ENCODE data around the gene DCP1A. TPM values are rescaled to one million over a fixed set of nuclear protein-coding genes. Genes with fewer than 3 reads are reported as not detected.

Gene DCP1A
- total and polyA plus RNA-seq, 2 experiments from 2014 or later: 20.4 to 34.5 TPM

GRCh38 chr3:53295410-53295809, 51.9 kb downstream of the DCP1A start:
- H2AFZ ChIP-seq: no peak overlapping the region
- 85% methylated on average over 1 of the region's 1 CpG for WGBS (ENCODE audit: low lambda C conversion rate, missing lambda C conversion rate)

GRCh38 chr3:53293867-53294266, 53.5 kb downstream of the DCP1A start:
- H3K4me3 ChIP-seq: no peak overlapping the region
- H3K9me3 ChIP-seq (ENCODE audit: low read depth): no peaks in the 10 kb centered on the region
- no peak for TF ChIP-seq EZH2phosphoT487 (IDR thresholded peaks at IDR 0.05; ENCODE audit: low read depth, severe bottlenecking, unreplicated experiment)
- no peak for TF ChIP-seq CTCF (IDR thresholded peaks at IDR 0.05; ENCODE audit: poor library complexity)
- no peak for TF ChIP-seq EZH2 (IDR thresholded peaks at IDR 0.05; ENCODE audit: borderline replicate concordance)
- no peaks in the 10 kb centered on the region for H3K27me3 ChIP-seq
- H4K20me1 ChIP-seq (ENCODE audit: insufficient read depth, poor library complexity, severe bottlenecking): no peaks in the 10 kb centered on the region
- no peaks in the 10 kb centered on the region for H3K9me2 ChIP-seq (replicated peaks; ENCODE audit: insufficient read depth)
- 84% methylated on average over 8 of the region's 8 CpGs for whole genome bisulfite sequencing (ENCODE audit: low lambda C conversion rate, missing lambda C conversion rate)
- no peak overlapping the region for H3K4me2 ChIP-seq
- no peak overlapping the region for H2AFZ ChIP-seq
- H3K4me1 ChIP-seq (ENCODE audit: insufficient read depth): no peaks in the 10 kb centered on the region
- no peaks in the 10 kb centered on the region for H3K79me2 ChIP-seq
- no peak for DNase-seq (ENCODE audit: low spot score)
- H3K27ac ChIP-seq: no peak overlapping the region
- no peaks in the 10 kb centered on the region for H3K36me3 ChIP-seq (replicated peaks; ENCODE audit: insufficient read depth, low read depth)

More at GRCh38 chr3:53295410-53295809, 51.9 kb downstream of the DCP1A start:
- no peaks in the 10 kb centered on the region for H4K20me1 ChIP-seq (ENCODE audit: insufficient read depth, poor library complexity, severe bottlenecking)
- no peaks in the 10 kb centered on the region for H3K9me2 ChIP-seq (replicated peaks; ENCODE audit: insufficient read depth)
- no peaks in the 10 kb centered on the region for H3K79me2 ChIP-seq
- no peaks in the 10 kb centered on the region for H3K9me3 ChIP-seq (ENCODE audit: low read depth)
- no peak overlapping the region for H3K4me3 ChIP-seq
- H3K4me1 ChIP-seq (ENCODE audit: insufficient read depth): no peaks in the 10 kb centered on the region
- H3K27ac ChIP-seq: no peak overlapping the region
- no peaks in the 10 kb centered on the region for H3K36me3 ChIP-seq (replicated peaks; ENCODE audit: insufficient read depth, low read depth)
- no peaks in the 10 kb centered on the region for H3K27me3 ChIP-seq
- no peak overlapping the region for H3K4me2 ChIP-seq
- DNase-seq (ENCODE audit: low spot score): no peak
- TF ChIP-seq EZH2 (IDR thresholded peaks at IDR 0.05; ENCODE audit: borderline replicate concordance) (no peak), CTCF (IDR thresholded peaks at IDR 0.05; ENCODE audit: poor library complexity) (no peak), EZH2phosphoT487 (IDR thresholded peaks at IDR 0.05; ENCODE audit: low read depth, severe bottlenecking, unreplicated experiment) (no peak)

- 76% methylated on average over 4 of the region's 4 CpGs for WGBS (ENCODE audit: low lambda C conversion rate, missing lambda C conversion rate)
These were observed 59.1 kb downstream of the DCP1A start for GRCh38 chr3:53288214-53288613.

More at GRCh38 chr3:53288214-53288613, 59.1 kb downstream of the DCP1A start:
- H2AFZ ChIP-seq: no peak overlapping the region
- no peaks in the 10 kb centered on the region for H3K9me2 ChIP-seq (replicated peaks; ENCODE audit: insufficient read depth)
- TF ChIP-seq CTCF (IDR thresholded peaks at IDR 0.05; ENCODE audit: poor library complexity) (no peak), EZH2phosphoT487 (IDR thresholded peaks at IDR 0.05; ENCODE audit: low read depth, severe bottlenecking, unreplicated experiment) (no peak), EZH2 (IDR thresholded peaks at IDR 0.05; ENCODE audit: borderline replicate concordance) (no peak)
- H3K79me2 ChIP-seq: no peaks in the 10 kb centered on the region
- DNase-seq (ENCODE audit: low spot score): no peak
- no peaks in the 10 kb centered on the region for H4K20me1 ChIP-seq (ENCODE audit: insufficient read depth, poor library complexity, severe bottlenecking)
- H3K4me1 ChIP-seq (ENCODE audit: insufficient read depth): no peaks in the 10 kb centered on the region
- H3K27me3 ChIP-seq: no peaks in the 10 kb centered on the region
- no peak overlapping the region for H3K27ac ChIP-seq
- H3K4me2 ChIP-seq: no peak overlapping the region
- H3K4me3 ChIP-seq: no peak overlapping the region
- H3K36me3 ChIP-seq (replicated peaks; ENCODE audit: insufficient read depth, low read depth): no peaks in the 10 kb centered on the region
- H3K9me3 ChIP-seq (ENCODE audit: low read depth): no peaks in the 10 kb centered on the region
